RWPE2 (cell line): ENCODE measurements around the gene PLCG2.

Experiments used
- ATAC-seq: fragments of 200-7000 bp; cut with Tn5 transposase; 3 replicates; pipeline ENCODE4 v1.9.1; 2021; ENCODE audit warnings: low read depth
- DNase-seq: peaks from one replicate; pipeline ENCODE4 v3.0.0-alpha.2; 2020; ENCODE audit warnings: low spot score
- H3K27ac ChIP-seq: fragments of 450-650 bp; 2 replicates; pipeline ENCODE4 v1.5.1; 2017; ENCODE audit warnings: mild to moderate bottlenecking; ENCODE audit not compliant: poor library complexity, severe bottlenecking
- H3K27me3 ChIP-seq: fragments of 250-450 bp; sonication (Bioruptor Pico); 2 replicates; pipeline ENCODE4 v1.5.1; 2021; ENCODE audit warnings: mild to moderate bottlenecking, moderate library complexity; ENCODE audit not compliant: insufficient read depth, poor library complexity, severe bottlenecking
- H3K36me3 ChIP-seq: fragments of 250-450 bp; sonication (Bioruptor Pico); 2 replicates; pipeline ENCODE4 v1.5.1; 2020; ENCODE audit warnings: low read depth, mild to moderate bottlenecking, moderate library complexity
- H3K4me1 ChIP-seq: fragments of 250-450 bp; sonication (Bioruptor Pico); 2 replicates; pipeline ENCODE4 v1.5.1; 2021; ENCODE audit warnings: mild to moderate bottlenecking, moderate library complexity; ENCODE audit not compliant: insufficient read depth, poor library complexity, severe bottlenecking
- H3K4me3 ChIP-seq: fragments of 250-450 bp; sonication (Bioruptor Pico); 2 replicates; pipeline ENCODE4 v1.5.1; 2021; ENCODE audit warnings: mild to moderate bottlenecking, moderate library complexity; ENCODE audit not compliant: severe bottlenecking
- H3K9me3 ChIP-seq: fragments of 250-450 bp; sonication (Bioruptor Pico); 2 replicates; pipeline ENCODE4 v1.5.1; 2021; ENCODE audit warnings: mild to moderate bottlenecking, moderate library complexity; ENCODE audit not compliant: severe bottlenecking
- TF ChIP-seq, protein P1 (sequence below): fragments of 450-650 bp; IDR thresholded peaks from one replicate; pipeline ENCODE4 v1.5.1; 2017; ENCODE audit warnings: mild to moderate bottlenecking, moderate library complexity; ENCODE audit not compliant: poor library complexity, severe bottlenecking

The PLCG2 gene

DNA sequence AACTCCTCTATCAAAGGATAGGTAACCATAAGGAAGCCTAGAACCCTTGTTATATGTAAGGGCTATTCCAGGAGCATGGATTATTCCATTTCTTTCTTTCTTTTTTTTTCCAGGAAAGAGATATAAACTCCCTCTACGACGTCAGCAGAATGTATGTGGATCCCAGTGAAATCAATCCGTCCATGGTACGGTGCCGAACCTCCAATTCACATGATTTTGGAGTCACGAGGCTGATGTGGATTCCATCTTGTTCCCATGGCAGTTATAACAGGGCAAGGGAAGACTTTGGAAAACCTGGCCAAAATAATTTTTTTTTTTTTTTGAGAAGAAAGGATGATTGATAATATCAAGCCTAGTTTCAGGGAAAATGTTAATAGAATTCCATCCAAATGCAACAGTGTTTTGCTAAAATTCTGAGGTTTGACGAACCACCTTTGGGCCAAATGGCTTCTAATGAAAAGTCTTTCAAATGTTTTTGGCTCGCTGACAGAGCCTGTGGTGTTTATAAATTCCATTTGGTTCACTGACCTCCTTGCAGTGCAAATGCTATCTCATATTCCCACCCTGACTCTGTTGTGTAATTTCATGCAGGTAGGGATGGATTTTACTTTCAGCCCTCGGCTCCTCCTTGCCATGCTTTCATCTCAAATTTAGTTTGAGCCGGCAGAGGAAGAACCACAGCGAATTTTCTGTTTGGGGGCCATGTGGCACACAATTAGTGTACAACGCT, 142.2 kb downstream of the PLCG2 start:
- TF ChIP-seq, protein P1, sequence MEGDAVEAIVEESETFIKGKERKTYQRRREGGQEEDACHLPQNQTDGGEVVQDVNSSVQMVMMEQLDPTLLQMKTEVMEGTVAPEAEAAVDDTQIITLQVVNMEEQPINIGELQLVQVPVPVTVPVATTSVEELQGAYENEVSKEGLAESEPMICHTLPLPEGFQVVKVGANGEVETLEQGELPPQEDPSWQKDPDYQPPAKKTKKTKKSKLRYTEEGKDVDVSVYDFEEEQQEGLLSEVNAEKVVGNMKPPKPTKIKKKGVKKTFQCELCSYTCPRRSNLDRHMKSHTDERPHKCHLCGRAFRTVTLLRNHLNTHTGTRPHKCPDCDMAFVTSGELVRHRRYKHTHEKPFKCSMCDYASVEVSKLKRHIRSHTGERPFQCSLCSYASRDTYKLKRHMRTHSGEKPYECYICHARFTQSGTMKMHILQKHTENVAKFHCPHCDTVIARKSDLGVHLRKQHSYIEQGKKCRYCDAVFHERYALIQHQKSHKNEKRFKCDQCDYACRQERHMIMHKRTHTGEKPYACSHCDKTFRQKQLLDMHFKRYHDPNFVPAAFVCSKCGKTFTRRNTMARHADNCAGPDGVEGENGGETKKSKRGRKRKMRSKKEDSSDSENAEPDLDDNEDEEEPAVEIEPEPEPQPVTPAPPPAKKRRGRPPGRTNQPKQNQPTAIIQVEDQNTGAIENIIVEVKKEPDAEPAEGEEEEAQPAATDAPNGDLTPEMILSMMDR: no peak
- H3K27me3 ChIP-seq: no peaks in the 10 kb centered on the region
- no peaks in the 10 kb centered on the region for H3K4me1 ChIP-seq
- no peaks in the 10 kb centered on the region for H3K9me3 ChIP-seq
- H3K4me3 ChIP-seq: no peak overlapping the region
- H3K27ac ChIP-seq: no peak overlapping the region
- DNase-seq: no peak
- H3K36me3 ChIP-seq: no peaks in the 10 kb centered on the region
- ATAC-seq: no peak

DNA sequence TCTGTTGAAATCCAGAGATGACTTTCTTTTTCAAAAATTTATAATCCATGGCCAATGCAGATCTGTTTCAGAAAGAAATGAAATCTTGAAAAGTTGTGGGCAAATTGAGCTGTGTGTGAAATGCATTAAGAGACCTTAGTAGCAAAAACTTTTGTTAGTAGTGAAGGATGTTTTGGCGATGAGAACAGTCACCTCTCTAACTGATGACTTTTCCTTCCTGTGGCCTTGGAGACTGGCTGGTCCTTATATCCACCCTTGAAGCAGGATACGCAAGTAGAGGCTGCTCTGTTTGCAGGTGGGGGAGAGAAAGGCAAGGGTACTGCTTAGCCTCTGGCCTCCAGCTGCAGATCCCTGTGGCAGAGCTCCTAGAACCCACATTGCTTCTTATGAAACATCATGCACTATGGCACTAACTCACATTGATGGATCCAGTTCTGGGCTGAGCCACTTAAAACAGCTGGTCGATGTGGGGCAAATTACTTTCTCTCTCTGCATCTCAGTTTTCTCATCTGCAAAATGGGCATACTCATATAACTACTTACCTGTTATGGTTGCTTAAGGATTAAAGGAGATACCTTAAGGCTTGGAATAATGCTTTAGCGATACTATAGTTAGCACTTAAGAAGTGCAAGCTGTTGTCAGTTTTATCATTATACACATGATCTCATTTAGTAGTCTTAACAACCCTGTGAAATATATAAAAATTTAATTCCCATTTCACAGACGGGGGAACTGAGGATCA, 142.9 kb downstream of the PLCG2 start:
- no peak for ATAC-seq
- Histone ChIP-seq H3K27ac (no peak overlapping the region), H3K36me3 (no peaks in the 10 kb centered on the region), H3K4me1 (no peaks in the 10 kb centered on the region), H3K9me3 (no peaks in the 10 kb centered on the region), H3K4me3 (no peak overlapping the region), H3K27me3 (no peaks in the 10 kb centered on the region)
- peak; percentile 3 for DNase-seq
- TF ChIP-seq, protein P1: no peak

DNA sequence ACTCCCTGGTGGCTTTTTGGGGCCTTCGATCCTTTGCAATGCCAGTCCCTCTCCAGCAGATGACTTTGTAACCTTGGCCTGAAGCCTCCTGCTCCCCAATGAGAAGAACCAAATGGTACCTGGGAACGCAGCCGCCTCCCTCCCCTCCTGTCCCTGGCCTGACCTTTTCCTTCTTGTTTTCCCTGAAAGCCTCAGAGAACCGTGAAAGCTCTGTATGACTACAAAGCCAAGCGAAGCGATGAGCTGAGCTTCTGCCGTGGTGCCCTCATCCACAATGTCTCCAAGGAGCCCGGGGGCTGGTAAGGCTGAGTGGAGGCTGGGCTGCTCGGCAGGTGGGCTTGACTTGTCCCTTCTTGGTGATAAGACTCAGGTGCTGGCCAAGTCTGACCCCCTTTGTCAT, 144.2 kb downstream of the PLCG2 start:
- TF ChIP-seq, protein P1: no peak
- Histone ChIP-seq H3K27ac (no peak overlapping the region), H3K4me1 (no peaks in the 10 kb centered on the region), H3K27me3 (no peaks in the 10 kb centered on the region), H3K9me3 (no peaks in the 10 kb centered on the region), H3K36me3 (no peaks in the 10 kb centered on the region), H3K4me3 (no peak overlapping the region)
- DNase-seq (peak; percentile 45), ATAC-seq (no peak)

DNA sequence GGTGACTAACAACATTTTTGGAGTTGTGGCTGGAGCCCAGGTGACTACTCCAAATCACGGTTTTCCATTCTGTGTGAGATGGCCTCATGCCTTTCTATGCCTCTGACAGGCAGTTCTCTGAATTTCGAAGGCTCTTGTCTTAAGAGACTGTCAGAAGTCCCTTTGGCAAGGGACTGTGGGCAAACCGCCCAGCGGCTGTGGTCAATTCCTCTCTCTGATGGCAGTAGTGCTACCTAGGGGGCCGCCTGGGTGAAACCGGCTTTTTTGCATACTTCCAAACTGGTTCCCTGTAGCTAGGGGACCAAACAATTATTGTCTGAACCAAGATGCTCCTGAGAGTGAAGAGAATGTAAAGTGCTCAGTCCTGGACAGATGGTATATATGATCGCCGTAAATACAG, 145.9 kb downstream of the PLCG2 start:
- H3K9me3 ChIP-seq: no peaks in the 10 kb centered on the region
- H3K27me3 ChIP-seq: no peaks in the 10 kb centered on the region
- no peak overlapping the region for H3K27ac ChIP-seq
- DNase-seq (peak; percentile 27), ATAC-seq (no peak)
- no peak overlapping the region for H3K4me3 ChIP-seq
- H3K4me1 ChIP-seq: peaks cover 11% of the 10 kb centered on the region
- TF ChIP-seq, protein P1: no peak
- H3K36me3 ChIP-seq: no peaks in the 10 kb centered on the region

DNA sequence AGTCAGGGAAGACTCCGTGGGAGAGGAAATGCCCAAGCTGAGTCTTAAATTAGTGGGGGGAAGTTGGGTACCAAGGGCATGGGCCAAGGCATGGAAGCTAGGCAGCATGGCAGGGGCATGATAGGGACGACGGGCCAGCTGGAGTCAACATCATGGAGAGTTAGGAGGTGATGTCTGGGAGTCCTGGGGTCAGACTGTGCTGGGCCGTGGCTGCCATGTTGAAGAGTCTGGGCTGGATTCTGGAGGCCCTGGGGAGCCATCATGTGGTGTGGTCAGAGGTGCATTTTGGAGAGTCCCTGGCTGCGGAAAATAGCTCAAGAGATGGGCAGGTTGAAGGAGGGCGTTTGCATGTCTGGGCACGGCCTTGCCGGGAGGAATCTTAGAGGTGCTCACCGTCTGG, 146.9 kb downstream of the PLCG2 start:
- Histone ChIP-seq H3K36me3 (no peaks in the 10 kb centered on the region), H3K9me3 (no peaks in the 10 kb centered on the region), H3K4me3 (no peak overlapping the region), H3K27me3 (no peaks in the 10 kb centered on the region), H3K27ac (no peak overlapping the region), H3K4me1 (peaks cover 11% of the 10 kb centered on the region)
- TF ChIP-seq, protein P1: no peak
- ATAC-seq: no peak
- DNase-seq: peak; percentile 32
